ENCODE data around the gene PRR35. TPM values are rescaled to one million over a fixed set of nuclear protein-coding genes. Genes with fewer than 3 reads are reported as not detected.

The PRR35 gene
- total RNA-seq, 1 donor from 2014 or later: not detected

DNA sequence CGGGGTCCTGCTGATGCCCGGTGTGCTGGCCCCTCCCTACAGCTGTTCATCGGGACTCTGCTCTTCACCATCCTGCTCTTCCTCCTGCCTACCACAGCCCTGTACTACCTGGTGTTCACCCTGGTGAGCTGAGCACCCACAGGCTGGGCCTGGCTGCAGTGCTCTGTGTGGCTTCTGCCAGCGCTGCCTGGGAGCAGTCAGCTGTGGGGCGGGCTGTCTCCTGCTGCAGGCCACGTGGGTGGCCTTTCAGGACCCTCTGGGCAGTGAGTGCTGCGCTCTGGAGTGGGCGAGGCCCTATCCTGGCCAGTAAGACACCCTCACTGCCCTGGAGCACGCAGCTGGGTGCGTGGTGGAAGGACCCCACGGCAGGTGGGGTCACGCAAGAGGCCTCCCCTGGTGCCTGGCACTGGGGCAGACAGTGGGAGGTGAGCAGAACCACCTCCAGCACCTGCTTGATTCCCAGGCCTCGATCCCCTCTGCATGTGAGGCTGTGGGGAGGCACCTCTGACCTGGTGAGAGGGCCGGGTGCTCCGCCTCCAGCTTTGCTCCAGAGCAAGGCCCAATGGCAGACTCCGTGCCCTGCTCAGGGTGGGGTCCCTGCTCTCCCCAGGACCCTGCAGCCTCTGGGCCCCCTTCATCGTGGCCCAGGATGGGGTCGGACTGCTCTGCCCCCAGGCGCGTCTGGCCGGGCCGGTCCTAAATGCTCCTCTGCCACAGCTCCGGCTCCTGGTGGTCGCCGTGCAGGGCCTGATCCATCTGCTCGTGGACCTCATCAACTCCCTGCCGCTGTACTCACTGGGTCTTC is 20.1 kb downstream of the PRR35 start:
- DNase-seq (ENCODE audit: low spot score): no peak

DNA sequence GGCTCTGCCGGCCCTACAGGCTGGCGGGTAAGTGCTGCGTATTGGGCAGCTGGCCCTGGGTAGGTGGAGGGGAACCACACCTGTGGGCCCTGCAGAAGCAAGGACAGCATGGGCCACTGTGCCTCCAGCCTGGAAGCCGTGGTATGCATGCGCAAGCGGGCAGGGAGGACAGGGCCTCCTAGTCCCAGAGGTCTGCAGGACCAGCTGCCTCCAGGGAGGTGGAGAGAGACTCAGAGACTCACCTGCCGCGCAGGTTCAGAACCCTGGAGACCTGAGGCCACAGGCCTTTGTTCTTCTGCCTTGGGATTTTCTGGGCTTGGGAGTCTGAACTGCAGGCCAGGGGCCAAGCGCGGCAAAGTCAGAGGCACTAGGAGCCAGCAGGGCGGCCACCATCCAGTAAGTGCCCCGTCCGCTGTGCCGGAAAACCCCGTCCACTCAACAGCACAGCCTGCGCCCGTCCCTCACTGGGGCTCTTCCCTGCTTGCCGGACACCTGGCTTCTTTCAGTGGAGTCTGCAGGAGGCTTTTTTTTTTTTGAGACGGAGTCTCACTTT is 20.8 kb downstream of the PRR35 start:
- no peak for DNase-seq (ENCODE audit: low spot score)

GRCh38 chr16:582218-582613 is 22.0 kb downstream of the PRR35 start:
- DNase-seq (ENCODE audit: low spot score): no peak

GRCh38 chr16:582614-583331 is 22.6 kb downstream of the PRR35 start:
- DNase-seq (ENCODE audit: low spot score): no peak

- DNase-seq (ENCODE audit: low spot score): no peak
These were observed 23.2 kb downstream of the PRR35 start for GRCh38 chr16:583470-583814.

GRCh38 chr16:583815-584591 is 23.8 kb downstream of the PRR35 start:
- DNase-seq (ENCODE audit: low spot score): no peak

DNA sequence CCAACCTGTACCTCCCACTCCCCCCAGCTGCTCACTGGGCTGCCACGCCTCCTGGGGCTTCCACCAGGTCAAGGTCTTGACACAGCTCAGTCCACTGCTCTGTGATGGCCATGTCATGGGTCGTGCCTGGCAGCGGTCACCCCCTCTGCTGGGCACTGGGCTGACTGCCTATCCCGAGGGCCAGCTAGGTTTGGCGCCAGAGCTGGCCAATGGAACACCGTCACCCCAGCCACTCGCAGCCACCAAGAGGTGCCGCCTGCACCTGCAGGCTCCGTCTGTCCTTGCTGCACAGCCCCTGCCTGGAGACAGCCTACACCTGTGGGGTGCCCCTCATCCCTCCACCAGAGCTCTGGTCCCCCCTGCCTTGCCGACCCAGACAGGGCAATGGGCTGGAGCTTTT is 25.2 kb downstream of the PRR35 start:
- DNase-seq (ENCODE audit: low spot score): no peak

GRCh38 chr16:586047-586644 is 26.0 kb downstream of the PRR35 start:
- DNase-seq (ENCODE audit: low spot score): no peak

DNA sequence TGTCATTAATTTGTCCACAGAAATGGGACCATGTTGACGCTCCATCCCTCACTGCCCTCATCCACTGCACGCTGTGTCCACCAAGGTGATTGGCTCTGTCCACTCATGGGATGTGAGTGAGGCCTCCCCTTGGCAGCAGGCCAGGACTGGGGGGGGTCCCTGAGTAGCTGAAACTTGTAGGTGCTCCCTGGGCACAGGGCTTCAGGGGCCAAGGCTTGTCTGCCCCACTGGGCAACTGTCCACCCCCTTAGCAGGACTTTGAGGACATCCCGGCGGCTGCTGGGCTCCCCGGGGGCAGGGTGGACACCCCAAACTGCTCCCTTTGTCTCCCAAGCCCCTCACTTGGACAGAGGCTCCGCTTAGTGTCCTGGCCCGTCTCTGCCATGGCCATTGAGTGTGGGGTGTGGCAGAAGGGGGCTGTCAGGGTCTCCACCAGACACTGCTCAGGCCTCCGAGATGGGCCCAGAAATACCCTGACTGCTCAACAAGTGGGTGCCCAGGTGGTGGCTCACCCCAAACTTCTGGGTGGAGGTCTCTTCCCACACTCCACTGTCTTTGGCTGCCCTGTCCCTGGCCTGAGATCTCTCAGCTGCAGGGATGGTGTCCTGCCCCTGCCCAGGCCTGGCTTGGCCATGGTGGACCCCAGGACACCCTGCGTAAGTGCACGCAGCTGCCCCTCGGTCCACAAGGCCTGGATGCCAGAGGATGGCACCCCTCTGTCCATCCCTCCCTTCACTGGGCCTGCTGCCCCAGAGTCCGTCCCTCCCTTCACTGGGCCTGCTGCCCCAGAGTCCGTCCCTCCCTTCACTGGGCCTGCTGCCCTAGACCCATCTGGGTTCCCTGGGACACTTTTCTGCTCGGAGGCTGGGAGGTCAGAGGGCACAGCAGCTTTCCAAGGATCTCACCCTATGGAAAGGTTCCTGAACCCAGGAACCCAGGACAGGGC is 26.7 kb downstream of the PRR35 start:
- no peak for DNase-seq (ENCODE audit: low spot score)

DNA sequence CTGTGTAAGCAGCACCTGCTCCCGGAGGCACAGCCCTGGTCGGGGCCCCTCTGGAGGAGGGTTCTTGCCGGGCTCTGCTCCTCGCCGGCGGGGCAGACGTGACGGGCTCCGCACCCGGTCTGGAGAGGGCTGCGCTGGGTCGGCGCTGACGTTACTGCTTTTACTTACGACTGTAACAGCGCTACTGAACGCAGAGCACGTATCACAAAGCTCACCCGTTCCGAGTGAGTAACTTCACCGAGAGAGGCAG is 28.4 kb downstream of the PRR35 start:
- no peak for DNase-seq (ENCODE audit: low spot score)

DNA sequence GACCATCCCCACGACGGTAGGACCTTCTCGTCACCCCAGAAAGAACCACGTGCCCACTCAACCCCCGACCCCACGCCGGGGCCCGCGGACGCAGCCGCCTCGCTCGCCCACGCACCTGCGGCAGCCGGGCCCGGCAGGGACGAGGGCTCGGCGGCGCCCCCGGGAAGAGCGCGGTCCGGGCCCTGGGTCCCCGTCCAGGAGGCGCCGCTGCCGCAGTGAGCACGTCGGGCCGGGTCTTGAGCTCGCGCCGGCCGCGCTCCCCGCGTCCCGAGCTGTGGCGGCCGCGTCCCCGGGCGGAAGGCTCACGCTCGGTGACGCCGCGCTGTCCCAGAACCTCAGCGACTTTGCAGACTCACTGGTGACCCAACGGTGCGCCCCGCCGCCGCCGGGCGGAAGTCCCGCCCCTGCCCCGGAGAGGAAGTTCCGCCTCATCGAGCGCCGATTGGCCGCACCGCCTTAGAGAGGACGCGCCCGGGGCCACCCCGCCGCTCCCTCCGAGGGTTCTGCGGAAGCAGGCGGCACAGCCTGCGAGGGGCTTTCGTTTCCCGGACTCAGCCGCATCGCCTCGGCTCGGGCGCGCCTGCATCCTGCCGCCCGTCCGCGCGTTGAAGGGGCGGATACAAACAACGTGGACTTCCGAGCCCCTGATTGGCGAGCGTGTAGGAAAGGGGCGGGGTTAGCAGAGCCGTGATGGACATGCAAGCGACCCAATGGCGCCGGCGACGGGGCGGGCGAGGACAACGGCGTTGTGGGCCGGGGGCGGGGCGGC is 28.9 kb downstream of the PRR35 start:
- DNase-seq (ENCODE audit: low spot score): peak; percentile 98

DNA sequence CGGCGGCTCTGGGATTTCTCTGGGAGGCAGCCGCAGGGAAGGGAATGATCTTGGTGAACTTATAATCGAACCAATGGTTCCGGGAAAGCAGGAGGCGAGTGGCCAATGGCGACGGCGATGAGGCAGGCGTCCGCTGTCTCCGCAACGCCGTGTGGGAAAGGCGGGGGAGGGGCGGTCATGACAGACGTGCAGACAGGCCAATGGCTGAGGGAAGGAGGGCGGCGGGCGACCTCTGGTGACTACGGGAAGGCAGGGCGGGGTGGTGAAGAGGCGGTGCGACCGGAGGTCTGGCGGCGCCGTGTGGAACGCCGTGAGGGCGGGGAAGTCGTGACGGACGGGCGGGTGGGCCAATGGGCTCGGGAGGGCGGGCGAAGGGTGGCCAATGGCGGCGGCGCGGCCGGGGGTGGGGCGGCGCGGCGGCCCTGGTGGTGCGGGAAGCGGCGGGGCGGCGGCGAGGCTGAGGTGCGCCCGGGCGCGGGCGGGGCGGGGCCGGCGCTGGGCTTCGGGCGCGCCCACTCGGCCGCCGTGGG is 29.5 kb downstream of the PRR35 start, which contains the start of gene RAB40C:
Gene RAB40C (plus strand): TSS at position 409 of the 530 bp plus-strand sequence. CDS start 226 bp downstream, outside the sequence.
- DNase-seq (ENCODE audit: low spot score): peak; percentile 99

DNA sequence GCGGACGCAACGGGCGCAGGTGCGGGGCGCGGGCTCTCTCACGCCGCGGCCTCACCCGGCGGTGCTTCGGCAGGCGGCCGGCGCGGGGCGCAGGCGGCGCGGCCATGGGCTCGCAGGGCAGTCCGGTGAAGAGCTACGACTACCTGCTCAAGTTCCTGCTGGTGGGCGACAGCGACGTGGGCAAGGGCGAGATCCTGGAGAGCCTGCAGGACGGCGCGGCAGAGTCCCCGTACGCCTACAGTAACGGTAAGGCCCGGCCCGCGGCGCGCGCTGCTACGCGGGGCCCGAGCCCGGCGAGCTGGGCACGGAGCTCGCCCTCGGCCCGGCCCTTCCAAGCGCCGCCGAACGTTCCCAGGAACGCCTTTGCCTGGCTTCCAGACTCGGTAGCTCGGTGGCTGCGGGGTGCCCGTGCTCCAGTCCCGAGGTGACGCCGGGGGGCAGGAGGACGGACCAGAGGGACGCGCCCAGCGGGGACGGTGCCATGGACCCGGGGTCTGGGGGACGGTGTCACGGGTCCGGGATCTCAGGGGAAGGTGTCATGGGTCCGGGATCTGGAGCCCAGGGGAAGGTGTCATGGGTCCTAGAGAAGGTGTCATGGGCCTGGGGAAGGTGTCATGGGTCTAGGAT is 30.1 kb downstream of the PRR35 start:
- DNase-seq (ENCODE audit: low spot score): no peak

- DNase-seq (ENCODE audit: low spot score): no peak
These were observed 30.6 kb downstream of the PRR35 start for GRCh38 chr16:590815-591200.

GRCh38 chr16:591231-591630 is 31.0 kb downstream of the PRR35 start:
- no peak for DNase-seq (ENCODE audit: low spot score)

DNA sequence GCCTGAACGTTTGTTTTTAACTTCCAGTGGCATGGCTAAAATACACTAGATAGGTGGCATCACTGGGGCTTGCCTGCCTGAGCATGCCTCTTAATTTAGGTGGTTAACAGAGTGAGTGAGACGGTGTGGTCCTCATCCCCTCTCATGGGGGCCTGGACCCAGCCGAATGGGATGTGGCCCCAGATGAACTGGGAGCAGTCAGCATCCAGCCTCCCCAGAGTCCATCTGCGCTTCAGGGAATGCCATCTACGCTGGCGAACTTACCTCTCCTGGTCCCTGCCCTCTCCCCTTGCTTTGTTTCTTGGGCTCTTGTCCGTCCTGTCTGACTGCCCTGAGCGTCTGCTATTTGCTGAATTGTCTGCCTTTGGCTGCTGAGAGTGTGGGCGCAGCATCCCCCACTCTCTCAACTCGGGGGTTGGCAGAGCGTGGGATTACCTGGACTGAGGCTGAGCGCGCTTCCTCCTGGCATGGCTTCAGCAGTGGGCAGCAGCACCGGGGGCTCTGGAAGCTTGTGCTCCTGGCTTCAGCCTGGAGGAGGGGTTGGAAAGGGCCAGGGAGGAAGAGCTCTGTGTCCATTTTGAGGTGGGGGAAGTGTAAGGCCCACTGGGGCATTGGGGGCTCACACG is 31.8 kb downstream of the PRR35 start:
- DNase-seq (ENCODE audit: low spot score): no peak

DNA sequence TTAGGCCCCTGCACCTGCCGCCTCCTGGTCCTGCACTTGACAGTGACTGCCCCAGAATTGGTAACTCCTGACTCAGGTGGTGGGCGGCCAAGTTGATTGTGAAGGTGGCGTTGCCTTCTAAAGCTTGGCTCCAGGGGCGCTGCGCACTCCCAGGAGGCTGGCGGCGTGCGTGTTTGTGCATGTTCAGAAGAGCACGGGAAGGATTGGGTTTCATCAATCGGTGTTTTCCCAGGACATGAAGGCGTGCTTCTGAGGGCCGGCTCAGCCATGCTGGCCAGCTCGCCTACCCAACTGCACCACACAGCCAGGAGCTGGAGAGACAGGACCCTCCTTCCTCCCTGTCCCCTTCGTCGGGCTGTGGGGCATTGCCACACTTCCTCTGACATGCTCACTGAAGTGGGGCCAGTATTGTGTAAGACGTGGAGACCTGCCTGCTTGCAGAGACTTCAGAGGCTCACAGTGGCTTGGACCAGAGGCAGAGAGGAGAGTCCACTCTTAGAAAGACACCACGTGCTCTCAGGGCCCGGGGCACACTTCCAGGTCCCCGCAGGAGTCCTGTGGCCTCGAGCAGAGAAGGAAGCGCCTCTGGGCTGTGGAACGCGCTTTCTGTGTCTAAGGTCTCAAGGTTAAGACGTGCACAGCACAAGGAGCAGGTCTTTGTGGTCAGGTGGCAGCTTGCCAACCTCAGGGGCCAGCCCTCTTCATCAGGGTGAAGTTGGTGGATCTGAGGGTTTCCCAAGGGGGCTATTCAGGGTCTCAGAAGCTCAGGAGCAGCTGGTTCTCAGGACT is 32.5 kb downstream of the PRR35 start:
- peak; percentile 58 for DNase-seq (ENCODE audit: low spot score)

GRCh38 chr16:593406-593805 is 33.2 kb downstream of the PRR35 start:
- DNase-seq (ENCODE audit: low spot score): peak; percentile 81

Data from mucosa of gallbladder (tissue), 1 donor.